ENCODE measurements around the gene SLC2A3.
A peak's percentile ranks its signal among the peaks of the same experiment; 100 is the strongest.
"Not testable (repeated sequence)": the region's sequence is repeated elsewhere in the genome, so short reads cannot be mapped to it uniquely, and the experiment has no call there.

The SLC2A3 gene

DNA sequence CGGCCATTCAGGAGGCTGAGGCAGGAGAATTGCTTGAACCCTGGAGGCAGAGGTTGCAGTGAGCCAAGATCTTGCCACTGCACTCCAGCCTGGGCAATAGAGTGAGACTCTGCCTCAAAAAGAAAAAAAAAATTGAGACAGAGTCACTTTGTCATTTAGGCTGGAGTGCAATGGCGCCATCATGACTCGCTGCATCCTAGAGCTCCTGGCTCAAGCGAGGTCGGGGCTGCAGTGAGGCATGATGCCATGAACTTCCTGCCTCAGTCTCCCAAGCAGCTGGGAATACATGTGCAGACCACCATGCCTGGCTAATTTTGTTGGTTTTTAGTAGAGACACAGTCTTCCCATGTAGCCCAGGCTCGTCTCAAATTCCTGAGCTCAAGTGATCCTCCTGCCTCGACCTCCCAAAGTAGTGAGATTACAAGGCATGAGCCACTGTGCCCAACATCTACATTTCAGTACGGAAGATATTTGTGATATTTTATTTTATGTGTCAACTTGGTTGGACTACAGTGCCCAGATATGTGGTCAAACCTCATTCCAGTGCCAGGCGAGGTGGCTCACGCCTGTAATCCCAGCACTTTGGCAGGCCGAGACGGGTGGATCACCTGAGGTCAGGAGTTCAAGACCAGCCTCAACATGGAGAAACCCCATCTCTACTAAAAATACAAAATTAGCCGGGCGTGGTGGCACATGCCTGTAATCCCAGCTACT, 14.4 kb upstream of the SLC2A3 start:
- not testable (repeated sequence) for DNase-seq (ENCODE audit: low read depth)

DNA sequence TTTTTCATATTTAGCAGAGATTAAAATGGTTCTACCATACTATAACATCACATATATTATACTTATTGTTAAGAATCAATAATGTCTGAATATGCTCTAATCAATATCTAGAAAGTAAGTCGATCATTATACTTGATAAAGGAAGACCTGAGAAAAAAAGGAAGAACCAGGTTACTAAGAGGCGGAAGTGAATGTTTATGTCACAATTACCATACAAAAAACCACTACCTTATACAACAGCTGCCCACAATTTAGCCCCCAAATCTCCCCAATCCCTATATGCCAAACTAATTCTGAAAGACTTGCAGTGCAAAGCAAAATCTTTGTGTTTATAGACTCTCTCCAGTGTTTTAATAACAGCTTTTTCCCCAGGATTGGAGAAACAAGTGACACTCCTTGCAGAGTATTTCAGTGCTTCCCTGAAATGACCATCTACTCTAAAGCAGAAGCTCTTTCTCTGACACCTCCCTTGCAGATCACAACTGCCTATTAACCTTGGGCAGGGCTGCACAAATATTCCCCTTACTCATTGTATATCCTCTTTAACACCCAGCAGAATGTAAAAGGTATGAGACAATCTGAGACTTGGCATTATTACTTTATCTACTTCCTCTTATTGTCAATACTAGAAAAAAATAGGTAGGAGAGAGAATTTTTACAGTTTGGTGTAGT, 12.7 kb upstream of the SLC2A3 start:
- DNase-seq (ENCODE audit: low read depth) = no peak

DNA sequence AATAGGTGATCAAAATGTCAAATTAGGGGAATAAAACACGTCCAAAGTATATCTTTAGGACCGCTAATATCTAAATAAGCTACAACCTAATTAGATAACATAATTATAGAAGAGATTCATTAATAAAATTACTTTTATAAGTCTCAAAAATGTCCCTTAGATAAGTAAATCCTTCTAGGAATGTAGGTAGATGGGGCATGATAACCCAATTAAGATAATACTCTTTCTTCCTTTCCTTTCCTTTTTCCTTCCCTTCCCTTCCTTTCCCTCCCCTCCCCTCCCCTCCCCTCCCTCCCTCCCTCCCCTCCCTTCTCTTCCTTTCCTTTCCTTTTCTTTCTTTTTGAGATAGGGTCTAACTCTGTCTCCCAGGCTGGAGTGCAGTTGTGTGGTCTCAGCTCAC, 11.0 kb upstream of the SLC2A3 start:
- no peak for DNase-seq (ENCODE audit: low read depth)

DNA sequence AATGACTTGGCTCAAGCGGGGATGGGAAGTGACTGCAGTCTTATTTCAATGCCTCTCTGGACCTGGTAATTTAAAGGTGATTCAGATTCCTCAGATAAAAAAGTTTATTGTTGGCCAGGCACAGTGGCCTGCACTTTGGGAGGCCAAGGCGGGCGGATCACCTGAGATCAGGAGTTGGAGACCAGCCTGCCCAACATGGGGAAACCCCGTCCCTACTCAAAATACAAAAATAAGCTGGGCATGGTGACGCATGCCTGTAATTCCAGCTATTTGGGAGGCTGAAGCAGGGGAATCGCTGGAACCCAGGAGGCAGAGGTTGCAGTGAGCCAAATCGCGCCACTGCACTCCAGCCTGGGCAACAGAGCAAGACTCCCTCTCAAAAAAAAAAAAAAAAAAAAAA, 8.8 kb upstream of the SLC2A3 start:
- not testable (repeated sequence) for DNase-seq (ENCODE audit: low read depth)

DNA sequence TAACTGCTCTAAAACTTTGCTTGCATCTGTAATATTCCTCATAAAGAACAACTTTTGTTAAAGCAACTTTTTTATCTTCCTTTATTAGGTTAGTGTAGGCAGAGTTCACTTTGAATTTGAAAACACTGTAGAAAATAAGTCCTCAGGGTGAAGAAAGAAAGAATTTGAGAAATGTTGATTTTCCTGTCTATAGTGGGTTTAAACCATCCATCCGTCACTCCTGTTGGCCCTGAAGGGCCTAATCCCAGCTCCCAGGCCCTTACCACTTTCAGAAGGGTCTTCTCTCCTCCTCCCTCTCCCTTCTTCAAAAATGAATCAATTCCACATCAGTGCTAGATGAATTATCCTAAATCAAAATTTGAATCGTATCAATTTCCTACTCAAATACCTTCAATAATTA, 4.9 kb upstream of the SLC2A3 start:
- no peak for DNase-seq (ENCODE audit: low read depth)

DNA sequence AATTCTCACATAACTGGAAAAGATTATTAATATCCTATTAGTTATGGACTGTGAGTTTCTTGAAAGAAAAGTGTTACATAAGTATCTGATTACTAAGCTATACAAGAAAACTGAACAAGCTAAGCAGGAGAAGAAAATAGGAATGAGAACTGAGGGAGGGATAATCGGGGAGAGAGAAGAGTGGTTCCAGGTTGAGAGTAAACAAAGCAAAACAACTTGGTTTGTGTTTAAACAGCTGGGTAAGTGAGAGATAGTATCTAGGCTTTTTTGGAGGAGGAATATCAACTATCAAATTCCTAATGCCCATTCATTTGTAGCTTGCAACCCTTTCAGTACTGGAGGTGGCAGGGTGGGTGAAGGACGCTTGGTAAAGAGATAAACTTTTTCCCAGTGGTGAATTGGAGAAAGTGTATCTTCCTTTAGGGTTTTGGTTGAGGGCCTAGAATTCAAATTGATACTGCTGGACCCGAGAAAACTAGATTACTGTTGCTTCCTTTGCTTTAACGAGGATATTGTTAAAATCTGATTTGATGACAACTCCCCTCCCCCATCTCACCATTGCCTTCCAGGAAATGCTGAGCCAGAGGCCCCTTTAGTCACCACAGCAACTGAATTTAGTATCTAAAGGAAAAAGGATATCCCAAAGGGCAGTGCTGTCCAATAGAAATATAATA, 2.0 kb upstream of the SLC2A3 start:
- DNase-seq (ENCODE audit: low read depth) = no peak

DNA sequence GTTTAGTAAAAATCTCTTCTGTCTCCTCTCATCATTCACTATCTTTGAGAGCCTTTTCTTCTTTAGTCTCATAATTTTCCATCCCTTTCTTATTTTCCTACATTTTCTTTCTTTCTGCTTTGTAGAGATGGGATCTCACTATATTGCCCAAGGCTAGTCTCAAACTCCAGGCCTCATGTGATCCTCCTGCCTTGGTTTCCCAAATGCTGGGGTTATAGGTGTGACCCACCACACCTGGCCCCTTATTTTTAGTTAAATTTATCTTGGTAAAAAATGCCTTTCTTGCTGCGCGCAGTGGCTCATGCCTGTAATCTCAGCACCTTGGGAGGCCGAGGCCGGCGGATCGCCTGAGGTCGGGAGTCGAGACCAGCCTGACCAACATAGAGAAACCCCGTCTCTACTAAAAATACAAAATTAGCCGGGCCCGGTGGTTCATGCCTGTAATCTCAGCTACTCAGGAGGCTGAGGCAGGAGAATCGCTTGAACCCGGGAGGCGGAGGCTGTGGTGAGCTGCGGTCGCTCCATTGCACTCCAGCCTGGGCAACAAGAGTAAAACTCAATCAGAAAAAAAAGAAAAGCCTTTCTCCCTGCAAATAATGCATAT, 996 bp downstream of the SLC2A3 start:
- DNase-seq (ENCODE audit: low read depth) = no peak

DNA sequence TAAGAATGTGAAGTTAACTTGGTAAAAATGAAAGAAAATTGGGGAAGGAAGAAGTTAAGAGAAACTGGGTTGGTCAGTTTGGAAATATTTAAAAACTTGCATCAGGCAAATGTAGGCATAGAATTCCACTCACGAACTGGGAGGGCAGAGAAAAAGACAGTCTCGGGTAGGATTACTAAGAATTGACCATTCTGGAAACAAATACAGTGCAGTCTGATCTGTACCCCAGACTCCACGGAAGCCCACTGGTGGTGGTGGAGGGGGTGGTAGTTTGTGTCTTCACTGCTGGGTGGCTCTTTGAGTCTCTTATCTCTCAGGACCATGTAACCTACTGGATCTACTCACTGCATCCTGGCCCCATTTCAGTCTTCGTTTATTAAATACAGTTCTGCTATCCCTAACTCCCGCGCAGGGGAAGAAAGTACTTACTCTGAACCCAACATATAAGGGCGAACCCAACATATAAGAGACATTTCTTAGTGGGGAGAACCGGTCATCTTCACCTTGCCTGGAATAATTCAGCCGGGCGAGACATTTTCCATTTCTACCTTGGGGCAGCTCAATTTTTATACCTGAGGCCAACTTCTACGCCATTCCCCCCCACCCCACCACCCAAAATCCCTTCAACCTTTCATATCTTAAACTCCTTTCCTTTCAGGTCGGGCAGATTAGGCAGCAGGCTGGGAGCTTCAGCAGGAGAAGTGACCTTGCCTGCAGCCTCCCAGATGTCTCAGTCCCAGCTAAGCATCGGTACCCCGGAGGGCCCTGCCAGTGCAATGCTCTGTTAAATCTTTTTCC, 1.7 kb downstream of the SLC2A3 start:
- no peak for DNase-seq (ENCODE audit: low read depth)

DNA sequence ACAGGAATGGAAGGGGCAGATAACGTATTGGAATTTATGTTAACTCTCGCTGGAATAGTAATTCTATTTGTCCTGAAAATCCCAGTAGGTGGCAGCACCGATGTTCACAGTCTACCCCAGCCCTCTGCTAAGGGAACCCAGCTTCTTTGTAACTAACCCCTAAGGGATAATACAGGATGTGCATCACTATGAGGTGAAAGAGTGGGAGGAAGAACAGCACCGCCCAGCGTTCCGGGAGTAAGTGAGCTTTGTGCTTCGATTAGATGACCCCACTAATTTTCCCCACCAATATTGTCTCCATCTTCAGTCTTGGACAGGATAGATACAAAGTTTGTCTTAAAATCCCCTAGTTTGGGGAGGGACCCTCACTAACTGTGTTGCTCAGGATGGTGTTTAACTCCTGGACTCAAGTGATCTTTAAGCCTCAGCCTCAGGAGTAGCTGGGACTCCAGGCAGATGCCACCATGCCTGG, 2.7 kb downstream of the SLC2A3 start:
- DNase-seq (ENCODE audit: low read depth) = peak; percentile 81

DNA sequence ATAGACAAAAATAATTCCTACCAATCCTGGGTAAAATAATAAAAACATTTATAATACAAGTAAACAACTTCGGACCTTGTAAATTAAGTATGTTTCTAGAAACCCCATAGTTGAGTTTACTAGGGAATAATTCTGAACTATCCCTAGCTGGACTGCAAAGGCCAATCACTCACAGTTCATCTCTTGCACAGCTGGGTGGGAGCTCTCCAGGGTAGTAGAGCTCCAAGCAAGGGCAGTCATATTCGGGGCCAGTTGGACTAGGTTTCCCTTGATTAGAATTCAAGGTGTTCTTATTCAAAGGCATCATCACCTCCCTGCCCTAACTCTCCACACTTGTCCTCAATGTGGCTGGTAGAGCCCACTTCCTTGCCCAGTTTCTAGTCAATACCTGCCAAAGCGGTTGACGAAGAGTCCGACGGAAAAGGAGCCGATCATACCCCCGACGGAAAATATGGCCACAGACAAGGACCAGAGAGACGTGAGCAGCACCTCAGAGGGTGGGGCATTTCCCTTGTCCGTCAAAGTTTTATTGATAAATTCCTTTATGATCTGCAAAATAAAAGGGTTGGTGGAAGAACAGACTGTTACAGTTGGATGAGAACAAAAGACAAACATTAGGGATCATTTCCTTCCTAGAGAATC, 3.3 kb downstream of the SLC2A3 start:
- not testable (repeated sequence) for DNase-seq (ENCODE audit: low read depth)

DNA sequence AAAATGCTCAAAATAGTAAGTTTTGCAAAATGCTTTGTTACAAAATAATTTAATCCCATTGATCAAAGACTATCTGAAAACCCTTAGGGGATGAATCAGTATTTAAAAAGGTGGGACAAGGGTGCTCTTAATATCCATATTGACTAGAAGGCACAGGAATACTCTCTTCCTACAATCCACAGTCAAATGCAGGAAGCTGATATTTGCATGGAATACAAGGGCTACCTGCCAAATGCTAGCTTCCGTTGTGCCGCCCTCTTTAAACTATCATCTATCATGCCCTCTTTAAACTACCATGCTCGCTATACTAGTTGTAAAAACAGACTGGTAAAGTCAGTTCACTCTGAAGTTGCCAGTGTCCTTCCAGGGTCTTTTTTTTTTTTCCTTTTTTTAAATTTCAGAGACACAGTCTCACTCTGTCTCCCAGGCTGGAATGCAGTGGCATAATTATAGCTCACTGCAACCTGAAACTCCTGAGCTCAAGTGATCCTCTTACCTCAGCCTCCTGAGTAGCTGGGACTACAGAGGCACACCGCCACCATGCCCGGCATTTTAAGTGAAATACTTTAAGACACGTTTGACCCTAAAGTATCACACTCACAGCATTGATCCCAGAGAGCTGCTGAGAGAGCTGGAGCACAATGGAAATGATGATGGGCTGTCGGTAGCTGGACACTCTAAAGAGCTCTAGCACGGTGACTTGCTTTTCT, 6.7 kb downstream of the SLC2A3 start:
- DNase-seq (ENCODE audit: low read depth) = no peak

DNA sequence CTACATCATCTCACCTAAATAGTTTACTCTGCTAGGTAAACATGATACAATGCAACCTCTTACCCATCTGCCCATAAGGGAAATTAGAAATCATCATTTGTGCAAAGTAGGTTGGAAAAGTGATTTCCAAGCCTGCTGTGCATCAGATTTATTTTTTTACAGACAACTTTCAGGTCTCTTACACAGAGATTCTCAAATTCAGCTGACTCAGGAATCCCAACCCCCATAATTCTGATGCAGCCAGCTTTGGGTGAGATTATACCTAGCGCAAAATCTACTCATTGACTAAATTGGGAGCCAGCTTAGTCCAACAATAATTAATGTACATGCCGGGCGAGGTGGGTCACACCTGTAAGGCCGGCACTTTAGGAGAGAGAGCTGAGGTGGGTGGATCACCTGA, 8.5 kb downstream of the SLC2A3 start:
- DNase-seq (ENCODE audit: low read depth) = no peak

DNA sequence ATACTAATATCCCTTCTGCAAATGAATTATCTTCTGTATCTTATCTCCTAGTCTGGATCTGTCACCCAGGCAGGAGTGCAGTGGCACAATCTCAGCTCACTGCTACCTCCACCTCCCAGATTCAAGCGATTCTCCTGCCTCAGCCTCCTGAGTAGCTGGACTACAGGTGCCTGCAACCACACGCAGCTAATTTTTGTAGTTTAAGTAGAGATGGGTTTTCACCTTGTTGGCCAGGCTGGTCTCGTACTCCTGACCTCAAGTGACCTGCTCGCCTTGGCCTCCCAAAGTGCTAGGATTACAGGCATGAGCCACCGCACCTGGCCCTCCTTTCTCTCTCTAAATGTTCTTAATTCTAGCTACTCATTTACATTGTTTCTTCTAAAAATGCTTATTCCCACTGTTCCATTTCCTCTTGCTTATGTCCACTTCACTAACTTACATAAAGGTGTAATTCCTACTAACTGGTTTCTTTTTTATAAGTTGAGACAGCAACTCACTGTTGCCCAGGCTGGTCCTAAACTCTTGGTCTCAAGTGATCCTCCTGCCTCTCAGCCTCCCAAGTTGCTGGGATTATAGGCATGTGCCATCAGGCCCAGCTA, 9.8 kb downstream of the SLC2A3 start:
- DNase-seq (ENCODE audit: low read depth) = not testable (repeated sequence)

DNA sequence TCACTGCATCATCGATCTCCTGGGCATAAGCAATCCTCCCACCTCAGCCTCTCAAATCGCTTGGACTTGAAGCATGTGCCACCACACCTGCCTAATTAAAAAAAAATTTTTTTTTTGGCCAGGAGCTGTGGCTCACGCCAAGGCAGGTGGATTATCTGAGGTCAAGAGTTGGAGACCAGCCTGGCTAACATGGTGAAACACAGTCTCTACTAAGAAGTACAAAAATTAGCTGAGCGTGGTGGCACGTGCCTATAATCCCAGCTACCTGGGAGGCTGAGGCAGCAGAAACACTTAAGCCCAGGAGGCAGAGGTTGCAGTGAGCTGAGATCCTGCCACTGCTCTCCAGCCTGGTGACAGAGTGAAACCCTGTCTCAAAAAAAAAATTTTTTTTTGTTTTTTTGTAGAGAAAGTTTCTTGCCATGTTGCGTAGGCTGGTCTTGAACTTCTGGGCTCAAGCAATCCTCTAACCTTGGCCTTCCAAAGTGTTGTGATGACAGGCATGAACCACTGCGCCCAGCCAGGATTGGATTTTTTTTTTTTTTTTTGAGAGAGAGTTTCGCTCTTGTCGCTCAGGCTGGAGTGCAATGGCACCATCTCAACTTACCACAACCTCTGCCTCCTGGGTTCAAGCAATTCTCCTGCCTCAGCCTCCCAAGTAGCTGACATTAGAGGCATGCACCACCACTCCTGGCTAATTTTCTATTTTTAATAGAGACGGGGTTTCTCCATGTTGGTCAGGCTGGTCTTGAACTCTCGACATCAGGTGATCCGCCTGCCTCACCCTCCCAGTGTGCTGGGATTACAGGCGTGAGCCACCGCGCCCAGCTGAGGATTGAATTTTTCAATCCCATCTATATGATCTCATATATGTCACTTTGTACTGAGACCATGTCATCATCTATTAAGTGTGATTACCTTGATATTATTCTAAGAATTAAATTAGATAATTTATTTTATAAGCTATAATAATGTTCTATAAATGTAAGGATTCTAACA, 12.4 kb downstream of the SLC2A3 start:
- no peak for DNase-seq (ENCODE audit: low read depth)

DNA sequence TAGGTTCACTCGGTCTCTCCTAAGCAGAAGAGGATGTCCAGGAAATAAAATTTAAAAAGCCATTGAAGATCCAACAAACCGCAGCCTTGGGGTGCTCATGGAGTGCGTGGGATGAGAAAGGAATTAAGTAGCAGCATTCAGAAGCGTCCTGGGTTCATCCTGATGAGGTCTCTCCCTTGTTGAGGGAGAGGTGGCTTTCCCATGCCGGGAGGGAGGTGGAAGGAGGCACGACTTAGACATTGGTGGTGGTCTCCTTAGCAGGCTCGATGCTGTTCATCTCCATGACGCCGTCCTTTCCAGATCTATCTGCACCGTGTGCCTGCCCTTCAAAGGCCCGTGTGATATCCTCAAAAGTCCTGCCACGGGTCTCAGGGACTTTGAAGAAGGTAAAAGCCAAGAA, 14.8 kb downstream of the SLC2A3 start:
- not testable (repeated sequence) for DNase-seq (ENCODE audit: low read depth)

DNA sequence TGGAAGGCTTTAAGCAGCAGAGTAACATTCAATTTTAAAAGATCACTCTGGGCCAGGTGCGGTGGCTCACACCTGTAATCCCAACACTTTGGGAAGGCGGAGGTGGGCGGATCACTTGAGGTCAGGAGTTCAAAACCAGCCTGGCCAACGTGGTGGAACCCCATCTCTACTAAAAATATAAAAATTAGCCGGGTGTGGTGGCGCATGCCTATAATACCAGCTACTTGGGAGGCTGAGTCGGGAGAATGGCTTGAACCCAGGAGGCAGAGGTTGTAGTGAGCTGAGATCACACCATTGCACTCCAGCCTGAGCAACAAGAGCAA, 17.8 kb downstream of the SLC2A3 start:
- not testable (repeated sequence) for DNase-seq (ENCODE audit: low read depth)

DNA sequence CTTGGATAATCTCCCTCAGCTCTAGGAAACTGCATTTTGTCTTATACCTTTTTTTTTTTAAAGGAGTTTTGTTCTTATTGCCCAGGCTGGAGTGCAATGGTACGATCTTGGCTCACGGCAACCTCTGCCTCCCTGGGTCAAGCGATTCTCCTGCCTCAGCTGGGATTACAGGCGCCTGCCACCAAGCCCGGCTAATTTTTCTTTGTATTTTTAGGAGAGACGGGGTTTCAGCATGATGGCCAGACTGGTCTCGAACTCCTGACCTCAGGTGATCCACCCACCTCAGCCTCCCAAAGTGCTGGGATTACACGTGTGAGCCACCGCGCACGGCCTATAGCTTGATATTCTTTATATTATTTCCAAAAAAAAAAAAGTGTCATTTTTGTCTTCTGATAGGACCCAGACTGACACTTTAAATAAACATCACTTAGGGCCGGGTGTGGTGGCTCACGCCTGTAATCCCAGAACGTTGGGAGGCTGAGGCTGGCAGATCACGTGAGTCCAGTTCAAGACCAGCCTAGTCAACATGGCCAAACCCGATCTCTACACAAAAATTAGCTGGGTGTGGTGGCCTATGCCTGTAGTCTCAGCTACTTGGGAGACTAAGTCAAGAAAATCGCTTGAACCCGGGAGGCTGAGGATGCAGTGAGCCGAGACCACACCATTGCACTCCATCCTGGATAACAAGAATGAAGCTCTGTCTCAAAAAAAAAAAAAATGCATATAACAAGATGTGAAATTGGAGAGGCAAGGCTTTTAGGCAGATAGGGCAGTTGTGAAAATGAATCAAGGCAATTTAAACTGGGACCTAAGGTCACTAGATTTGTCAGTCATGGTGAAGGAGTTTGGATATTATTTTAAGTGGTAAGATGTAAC, 18.4 kb downstream of the SLC2A3 start:
- no peak for DNase-seq (ENCODE audit: low read depth)

DNA sequence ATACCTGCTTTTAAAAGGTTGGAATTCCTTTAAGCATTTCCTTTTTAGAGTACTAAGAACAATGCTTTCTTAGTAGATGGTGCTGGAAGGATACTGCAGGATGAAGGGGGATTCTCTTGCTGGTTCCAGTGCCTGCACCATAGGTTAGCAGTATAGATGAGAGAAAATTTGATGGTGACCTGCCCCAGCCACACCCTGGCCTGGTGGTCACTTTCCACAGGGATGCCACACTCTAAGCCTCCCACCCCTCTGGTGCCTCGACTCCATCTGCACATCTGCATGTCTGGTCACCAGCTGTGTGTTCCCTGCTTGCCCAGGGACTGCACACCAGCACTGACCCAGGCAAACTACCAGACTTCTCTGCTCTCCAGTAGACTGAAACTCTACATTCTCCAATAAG, 19.1 kb downstream of the SLC2A3 start:
- DNase-seq (ENCODE audit: low read depth) = no peak
